ENCODE results near the gene RFX1. TPM values are rescaled to one million over a fixed set of nuclear protein-coding genes. Genes with fewer than 3 reads are reported as not detected.

The RFX1 gene
- total and polyA plus RNA-seq, 9 of the 15 experiments (the other 6 are each of a cell fraction or from before 2014, with no cell fraction given): 0.14 to 19.3 (median 1.2) TPM

DNA sequence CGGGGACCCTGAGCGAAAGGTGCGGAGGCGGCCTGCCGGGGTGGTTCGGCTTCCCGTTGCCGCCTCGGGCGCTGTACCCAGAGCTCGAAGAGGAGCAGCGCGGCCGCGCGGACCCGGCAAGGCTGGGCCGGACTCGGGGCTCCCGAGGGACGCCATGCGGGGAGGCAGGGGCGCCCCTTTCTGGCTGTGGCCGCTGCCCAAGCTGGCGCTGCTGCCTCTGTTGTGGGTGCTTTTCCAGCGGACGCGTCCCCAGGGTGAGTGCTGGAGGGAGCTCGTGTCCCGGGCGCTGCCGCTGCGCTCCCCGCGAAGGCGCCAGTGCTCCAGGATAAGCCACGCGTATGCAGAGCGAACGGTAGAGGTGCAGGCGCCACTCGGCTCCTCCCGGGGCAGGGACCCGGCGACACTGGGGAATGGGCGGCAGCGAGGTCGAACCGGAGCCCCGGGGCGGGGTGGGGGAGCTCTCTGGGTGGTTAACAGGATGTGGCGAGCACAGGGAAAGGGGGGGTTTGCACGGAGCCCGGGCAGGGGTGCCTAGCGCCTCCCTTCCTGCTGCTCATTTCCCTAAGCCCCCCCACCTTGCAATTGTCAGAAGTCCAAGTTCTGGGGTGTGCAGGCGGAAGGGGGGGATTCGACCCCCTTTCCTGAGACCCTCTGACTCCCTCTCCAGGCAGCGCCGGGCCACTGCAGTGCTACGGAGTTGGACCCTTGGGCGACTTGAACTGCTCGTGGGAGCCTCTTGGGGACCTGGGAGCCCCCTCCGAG lies 25.8 kb upstream of the RFX1 start, which contains the start of gene IL27RA (continued):
- TF ChIP-seq PCBP2 (IDR thresholded peaks at IDR 0.05; ENCODE audit: low read depth, low read length, poor library complexity, severe bottlenecking): no peak
- no peak for TF ChIP-seq GATA2 (CRISPR knock-in tag; IDR thresholded peaks at IDR 0.05)
- TF ChIP-seq ETV1 (tag; conservative IDR thresholded peaks at IDR 0.05; ENCODE audit: low read depth): peak; percentile 77
- no peak for TF ChIP-seq MAFK (IDR thresholded peaks at IDR 0.05; ENCODE audit: low read length)
- TF ChIP-seq ZNF12 (CRISPR knock-in tag; IDR thresholded peaks at IDR 0.05): peak; percentile 82; the same call in 1 of the 2 replicates
- no peak for TF ChIP-seq ZNF707 (CRISPR knock-in tag; conservative IDR thresholded peaks at IDR 0.05)
- no peak for TF ChIP-seq MIER1 (IDR thresholded peaks at IDR 0.05; ENCODE audit: low read depth)
- no peak for TF ChIP-seq CBX5 (IDR thresholded peaks at IDR 0.05; ENCODE audit: borderline replicate concordance, low read depth)
- TF ChIP-seq PURB (CRISPR knock-in tag; IDR thresholded peaks at IDR 0.05; ENCODE audit: low read depth): no peak
- TF ChIP-seq NFYB (IDR thresholded peaks at IDR 0.05; ENCODE audit: extremely low read depth, insufficient read length): no peak
- no peak for TF ChIP-seq ZNF77 (CRISPR knock-in tag; IDR thresholded peaks at IDR 0.05)
- TF ChIP-seq, protein P1, sequence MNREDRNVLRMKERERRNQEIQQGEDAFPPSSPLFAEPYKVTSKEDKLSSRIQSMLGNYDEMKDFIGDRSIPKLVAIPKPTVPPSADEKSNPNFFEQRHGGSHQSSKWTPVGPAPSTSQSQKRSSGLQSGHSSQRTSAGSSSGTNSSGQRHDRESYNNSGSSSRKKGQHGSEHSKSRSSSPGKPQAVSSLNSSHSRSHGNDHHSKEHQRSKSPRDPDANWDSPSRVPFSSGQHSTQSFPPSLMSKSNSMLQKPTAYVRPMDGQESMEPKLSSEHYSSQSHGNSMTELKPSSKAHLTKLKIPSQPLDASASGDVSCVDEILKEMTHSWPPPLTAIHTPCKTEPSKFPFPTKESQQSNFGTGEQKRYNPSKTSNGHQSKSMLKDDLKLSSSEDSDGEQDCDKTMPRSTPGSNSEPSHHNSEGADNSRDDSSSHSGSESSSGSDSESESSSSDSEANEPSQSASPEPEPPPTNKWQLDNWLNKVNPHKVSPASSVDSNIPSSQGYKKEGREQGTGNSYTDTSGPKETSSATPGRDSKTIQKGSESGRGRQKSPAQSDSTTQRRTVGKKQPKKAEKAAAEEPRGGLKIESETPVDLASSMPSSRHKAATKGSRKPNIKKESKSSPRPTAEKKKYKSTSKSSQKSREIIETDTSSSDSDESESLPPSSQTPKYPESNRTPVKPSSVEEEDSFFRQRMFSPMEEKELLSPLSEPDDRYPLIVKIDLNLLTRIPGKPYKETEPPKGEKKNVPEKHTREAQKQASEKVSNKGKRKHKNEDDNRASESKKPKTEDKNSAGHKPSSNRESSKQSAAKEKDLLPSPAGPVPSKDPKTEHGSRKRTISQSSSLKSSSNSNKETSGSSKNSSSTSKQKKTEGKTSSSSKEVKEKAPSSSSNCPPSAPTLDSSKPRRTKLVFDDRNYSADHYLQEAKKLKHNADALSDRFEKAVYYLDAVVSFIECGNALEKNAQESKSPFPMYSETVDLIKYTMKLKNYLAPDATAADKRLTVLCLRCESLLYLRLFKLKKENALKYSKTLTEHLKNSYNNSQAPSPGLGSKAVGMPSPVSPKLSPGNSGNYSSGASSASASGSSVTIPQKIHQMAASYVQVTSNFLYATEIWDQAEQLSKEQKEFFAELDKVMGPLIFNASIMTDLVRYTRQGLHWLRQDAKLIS (CRISPR knock-in tag; IDR thresholded peaks at IDR 0.05): peak; percentile 60; the same call in 1 of the 2 replicates
- no peak for TF ChIP-seq ZZZ3 (IDR thresholded peaks at IDR 0.05)
- no peak for TF ChIP-seq ZBTB1 (CRISPR knock-in tag; IDR thresholded peaks at IDR 0.05; ENCODE audit: borderline replicate concordance, low read depth)
- TF ChIP-seq FOXK1 (CRISPR knock-in tag; IDR thresholded peaks at IDR 0.05; ENCODE audit: borderline replicate concordance): no peak
- no peak for TF ChIP-seq KLF13 (tag; IDR thresholded peaks at IDR 0.05; ENCODE audit: borderline replicate concordance, low read depth)
- no peak for TF ChIP-seq TEAD2 (tag; IDR thresholded peaks at IDR 0.05)
- TF ChIP-seq KHSRP (IDR thresholded peaks at IDR 0.05): no peak
- TF ChIP-seq JUND (IDR thresholded peaks at IDR 0.05; ENCODE audit: borderline replicate concordance, low read depth, low read length): peak; percentile 37
- TF ChIP-seq JUND (tag; IDR thresholded peaks at IDR 0.05; ENCODE audit: borderline replicate concordance, low read depth, low read length): no peak
- no peak for TF ChIP-seq RBM22 (IDR thresholded peaks at IDR 0.05; ENCODE audit: low read depth, low read length, poor library complexity, severe bottlenecking)
- no peak for TF ChIP-seq ETS2 (tag; IDR thresholded peaks at IDR 0.05; ENCODE audit: borderline replicate concordance, poor library complexity, severe bottlenecking)
- TF ChIP-seq, protein P2, sequence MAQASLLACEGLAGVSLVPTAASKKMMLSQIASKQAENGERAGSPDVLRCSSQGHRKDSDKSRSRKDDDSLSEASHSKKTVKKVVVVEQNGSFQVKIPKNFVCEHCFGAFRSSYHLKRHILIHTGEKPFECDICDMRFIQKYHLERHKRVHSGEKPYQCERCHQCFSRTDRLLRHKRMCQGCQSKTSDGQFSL (CRISPR knock-in tag; IDR thresholded peaks at IDR 0.05): peak; percentile 98
- TF ChIP-seq, protein P2 (tag; IDR thresholded peaks at IDR 0.05): peak in 1 of 2 experiments; percentile 92; a peak in 2 of 4 replicates
